Measurements from ENCODE around the gene PLXNA4. TPM values are rescaled to one million over a fixed set of nuclear protein-coding genes. Genes with fewer than 3 reads are reported as not detected.

PLXNA4 gene
- polyA plus RNA-seq, 3 donors from 2014 or later, result 0.53 to 1.3 (median 0.56) TPM

DNA sequence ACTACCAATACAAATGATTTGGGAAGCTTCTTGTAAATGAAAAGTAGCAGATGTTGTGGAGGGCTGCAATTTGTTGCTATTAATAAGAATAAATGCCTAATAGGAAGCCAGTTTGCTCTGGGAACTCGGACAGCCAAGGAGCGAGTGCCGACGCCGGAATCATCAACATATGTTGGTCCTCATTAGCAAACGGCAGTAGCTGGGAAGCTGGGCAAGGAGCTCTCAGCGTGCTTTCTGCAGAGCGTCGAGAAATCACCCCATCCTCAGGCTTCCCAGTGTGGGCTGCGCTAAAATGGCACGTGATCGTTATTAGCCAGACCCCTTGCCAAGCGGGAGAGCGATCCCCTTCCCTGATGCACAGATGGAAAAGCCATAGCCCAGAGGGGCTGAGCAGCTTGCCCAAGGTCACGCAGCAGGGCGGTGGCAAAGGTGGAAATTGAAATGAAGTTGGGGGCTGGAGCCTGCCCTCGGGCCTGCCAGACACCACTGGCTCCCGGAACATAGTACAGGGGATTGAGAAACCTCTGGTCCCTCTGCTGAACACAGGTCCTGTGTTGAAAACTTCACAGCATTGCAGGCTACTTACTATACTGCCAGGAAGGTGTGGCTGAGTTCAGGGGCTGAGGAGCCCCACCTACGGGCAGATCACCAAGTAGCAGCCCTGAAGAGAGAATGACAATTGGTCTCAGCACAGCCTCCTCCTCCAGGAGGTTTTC, 326.9 kb downstream of the PLXNA4 start:
- Mint-ChIP-seq H3K4me1 (no peaks in the 10 kb centered on the region), H3K9me3 (peaks cover 0 to 2% (median 0%) of the 10 kb centered on the region in 6 donors), H3K27me3 (ENCODE audit: low read depth in 3 of 3) (peaks cover 0 to 11% (median 9%) of the 10 kb centered on the region in 3 donors), H3K27ac (no peak overlapping the region), H3K36me3 (peaks cover 0 to 4% (median 0%) of the 10 kb centered on the region in 3 donors), H3K4me3 (no peak overlapping the region)
- DNase-seq, result no peak

DNA sequence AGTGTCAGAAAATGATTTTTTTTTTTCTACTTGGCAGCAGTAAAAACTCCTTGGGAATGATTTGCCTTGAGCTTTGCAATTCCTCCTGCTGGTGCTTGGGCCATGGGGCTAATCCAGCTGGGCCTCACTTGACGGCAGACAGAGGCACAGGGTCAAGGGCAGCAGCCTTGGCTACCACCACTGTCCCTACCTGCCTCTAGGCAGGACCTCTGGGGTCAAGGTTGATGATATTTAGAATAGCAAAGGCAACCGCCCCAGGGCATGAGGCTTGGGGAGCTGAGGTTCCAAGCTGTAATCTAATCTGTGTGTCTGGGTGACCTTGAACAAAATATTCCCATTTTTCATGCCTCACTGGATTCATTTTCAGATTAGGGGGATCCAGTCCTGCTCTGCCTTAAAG, 327.4 kb downstream of the PLXNA4 start:
- Mint-ChIP-seq H3K36me3 (peaks cover 0 to 4% (median 0%) of the 10 kb centered on the region in 3 donors), H3K4me3 (no peak overlapping the region), H3K27me3 (ENCODE audit: low read depth in 3 of 3) (peaks cover 0 to 11% (median 10%) of the 10 kb centered on the region in 3 donors)

DNA sequence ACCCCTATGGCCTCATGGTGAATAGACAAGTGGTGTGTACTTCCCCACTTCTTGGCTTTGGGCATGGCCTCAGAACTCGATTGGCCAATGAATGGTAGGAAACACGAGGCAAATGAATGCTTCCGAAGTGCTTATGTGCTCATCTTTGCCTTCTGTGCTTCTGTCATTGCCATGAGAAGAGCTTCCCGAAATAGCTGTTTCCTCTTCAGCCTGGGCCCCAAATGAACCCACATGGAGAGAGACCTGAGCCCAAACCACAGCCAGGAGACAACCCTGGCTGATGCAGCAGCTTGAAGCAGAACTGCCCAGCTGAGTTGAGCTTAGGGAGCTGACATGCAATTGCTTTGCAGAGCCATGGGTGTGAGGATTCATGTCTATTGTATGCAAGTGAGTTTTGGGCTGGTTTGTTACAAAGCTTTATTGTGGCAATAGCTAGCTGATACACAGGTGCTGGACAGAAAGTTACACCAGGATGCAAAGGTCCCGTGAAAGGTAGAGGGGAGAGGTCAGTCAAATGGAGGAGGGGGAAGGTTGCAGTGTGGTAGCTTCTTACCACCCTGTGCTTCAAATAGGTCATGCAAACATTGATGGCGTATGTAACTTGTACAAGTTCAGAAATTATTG, 328.2 kb downstream of the PLXNA4 start:
- no peak overlapping the region for H3K27ac Mint-ChIP-seq
- H3K4me3 Mint-ChIP-seq, result no peak overlapping the region
- no peak for DNase-seq

More for the DNA sequence above, 327.4 kb downstream of the PLXNA4 start:
- Mint-ChIP-seq H3K27ac (no peak overlapping the region), H3K4me1 (no peaks in the 10 kb centered on the region), H3K9me3 (peaks cover 0 to 2% (median 0%) of the 10 kb centered on the region in 6 donors)
- no peak for DNase-seq

DNA sequence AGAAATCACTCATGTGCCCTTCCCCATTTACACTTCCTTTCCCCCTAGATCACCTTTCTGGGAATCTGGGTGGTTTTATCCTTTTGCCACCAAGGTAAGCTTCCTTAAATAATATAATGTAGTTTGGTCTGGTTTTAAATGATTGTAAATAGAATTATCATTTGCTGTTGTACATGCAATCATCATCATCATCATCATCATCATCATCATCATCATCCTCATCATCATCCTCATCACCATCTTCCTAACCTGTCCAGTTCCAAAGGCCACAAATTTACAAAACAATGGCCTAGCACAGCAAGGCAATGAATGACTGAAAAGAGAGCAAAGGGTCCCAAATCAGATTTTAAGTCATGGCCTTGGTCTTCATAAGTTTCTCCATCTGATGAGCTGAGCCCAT, 329.7 kb downstream of the PLXNA4 start:
- Mint-ChIP-seq H3K36me3 (peaks cover 0 to 4% (median 0%) of the 10 kb centered on the region in 3 donors), H3K27me3 (ENCODE audit: low read depth in 3 of 3) (peaks cover 0 to 11% (median 10%) of the 10 kb centered on the region in 3 donors), H3K4me3 (no peak overlapping the region), H3K9me3 (peaks cover 0 to 2% (median 0%) of the 10 kb centered on the region in 6 donors), H3K27ac (no peak overlapping the region), H3K4me1 (no peaks in the 10 kb centered on the region)
- DNase-seq, result no peak

More for the DNA sequence above, 328.2 kb downstream of the PLXNA4 start:
- Mint-ChIP-seq H3K36me3 (peaks cover 0 to 4% (median 0%) of the 10 kb centered on the region in 3 donors), H3K4me1 (no peaks in the 10 kb centered on the region), H3K27me3 (ENCODE audit: low read depth in 3 of 3) (peaks cover 0 to 11% (median 10%) of the 10 kb centered on the region in 3 donors), H3K9me3 (peaks cover 0 to 2% (median 0%) of the 10 kb centered on the region in 6 donors)

GRCh38 chr7:132245539-132245938, 330.7 kb downstream of the PLXNA4 start:
- peaks cover 0 to 4% (median 0%) of the 10 kb centered on the region in 3 donors for H3K36me3 Mint-ChIP-seq
- H3K4me3 Mint-ChIP-seq, result no peak overlapping the region
- no peak for DNase-seq
- H3K4me1 Mint-ChIP-seq, result no peaks in the 10 kb centered on the region
- H3K27me3 Mint-ChIP-seq (ENCODE audit: low read depth in 3 of 3), result peaks cover 0 to 8% (median 7%) of the 10 kb centered on the region in 3 donors
- peaks cover 0 to 2% (median 0%) of the 10 kb centered on the region in 6 donors for H3K9me3 Mint-ChIP-seq
- no peak overlapping the region for H3K27ac Mint-ChIP-seq

GRCh38 chr7:132244903-132245480, 331.3 kb downstream of the PLXNA4 start:
- DNase-seq, result no peak
- no peak overlapping the region for H3K4me3 Mint-ChIP-seq
- H3K36me3 Mint-ChIP-seq, result peaks cover 0 to 4% (median 0%) of the 10 kb centered on the region in 3 donors
- H3K27me3 Mint-ChIP-seq (ENCODE audit: low read depth in 3 of 3), result peaks cover 0 to 8% (median 7%) of the 10 kb centered on the region in 3 donors
- peak overlapping the region in 1 of 6 donors; percentile 6 for H3K27ac Mint-ChIP-seq
- H3K4me1 Mint-ChIP-seq, result no peaks in the 10 kb centered on the region
- peaks cover 0 to 2% (median 0%) of the 10 kb centered on the region in 6 donors for H3K9me3 Mint-ChIP-seq

DNA sequence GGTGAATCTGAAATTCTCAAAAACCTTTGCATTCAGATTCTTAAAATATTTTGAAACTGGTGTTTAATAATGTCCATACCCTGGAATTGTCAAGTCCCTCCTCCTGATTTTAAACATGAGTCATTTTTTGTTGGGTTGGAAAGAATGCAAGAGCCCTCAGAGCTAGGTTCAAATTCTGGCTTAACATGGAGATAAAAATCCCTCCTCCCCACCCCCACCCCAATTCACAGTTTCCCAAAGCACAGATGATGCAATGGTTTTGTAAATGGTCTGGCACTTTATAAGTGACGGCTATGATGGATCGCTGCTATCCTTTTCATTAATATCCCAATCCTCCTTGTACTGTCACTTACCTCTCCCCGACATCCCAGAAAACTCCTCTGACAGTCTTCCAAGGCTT, 332.8 kb downstream of the PLXNA4 start:
- Mint-ChIP-seq H3K36me3 (peaks cover 0 to 4% (median 0%) of the 10 kb centered on the region in 3 donors), H3K27me3 (ENCODE audit: low read depth in 3 of 3) (peaks cover 1 to 9% (median 9%) of the 10 kb centered on the region in 3 donors), H3K9me3 (peaks cover 0 to 2% (median 0%) of the 10 kb centered on the region in 6 donors), H3K4me3 (no peak overlapping the region), H3K4me1 (no peaks in the 10 kb centered on the region), H3K27ac (no peak overlapping the region)
- DNase-seq, result no peak

DNA sequence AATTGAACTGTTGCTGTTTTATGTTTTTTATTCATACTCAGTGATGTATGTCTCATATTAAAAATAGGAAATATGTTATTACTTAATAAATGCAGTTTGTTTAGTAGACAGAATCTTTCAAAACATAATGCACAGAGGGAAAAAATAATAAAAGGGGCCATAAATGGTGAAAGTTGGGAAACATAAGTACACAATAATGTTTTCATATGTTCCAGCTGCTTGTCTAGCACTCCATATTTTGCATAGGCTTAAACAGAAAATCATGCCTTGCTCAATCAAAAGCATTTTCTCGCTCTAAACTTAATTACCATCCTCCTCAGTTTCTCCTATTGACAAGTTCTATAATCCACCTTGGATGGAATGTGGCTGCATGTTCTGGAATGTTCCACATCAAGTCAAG, 333.2 kb downstream of the PLXNA4 start:
- H3K27ac Mint-ChIP-seq, result no peak overlapping the region
- H3K9me3 Mint-ChIP-seq, result peaks cover 0 to 2% (median 0%) of the 10 kb centered on the region in 6 donors
- H3K4me1 Mint-ChIP-seq, result no peaks in the 10 kb centered on the region
- no peak overlapping the region for H3K4me3 Mint-ChIP-seq
- peaks cover 0 to 4% (median 0%) of the 10 kb centered on the region in 3 donors for H3K36me3 Mint-ChIP-seq
- peaks cover 2 to 12% (median 6%) of the 10 kb centered on the region in 3 donors for H3K27me3 Mint-ChIP-seq (ENCODE audit: low read depth in 3 of 3)
- DNase-seq, result no peak

- Mint-ChIP-seq H3K4me3 (no peak overlapping the region), H3K27ac (no peak overlapping the region), H3K27me3 (ENCODE audit: low read depth in 3 of 3) (peaks cover 2 to 12% (median 4%) of the 10 kb centered on the region in 3 donors), H3K4me1 (no peaks in the 10 kb centered on the region), H3K36me3 (peaks cover 0 to 4% (median 0%) of the 10 kb centered on the region in 3 donors), H3K9me3 (peaks cover 0 to 2% (median 0%) of the 10 kb centered on the region in 6 donors)
- DNase-seq, result no peak
Measured at GRCh38 chr7:132242192-132242812, 334.0 kb downstream of the PLXNA4 start.

DNA sequence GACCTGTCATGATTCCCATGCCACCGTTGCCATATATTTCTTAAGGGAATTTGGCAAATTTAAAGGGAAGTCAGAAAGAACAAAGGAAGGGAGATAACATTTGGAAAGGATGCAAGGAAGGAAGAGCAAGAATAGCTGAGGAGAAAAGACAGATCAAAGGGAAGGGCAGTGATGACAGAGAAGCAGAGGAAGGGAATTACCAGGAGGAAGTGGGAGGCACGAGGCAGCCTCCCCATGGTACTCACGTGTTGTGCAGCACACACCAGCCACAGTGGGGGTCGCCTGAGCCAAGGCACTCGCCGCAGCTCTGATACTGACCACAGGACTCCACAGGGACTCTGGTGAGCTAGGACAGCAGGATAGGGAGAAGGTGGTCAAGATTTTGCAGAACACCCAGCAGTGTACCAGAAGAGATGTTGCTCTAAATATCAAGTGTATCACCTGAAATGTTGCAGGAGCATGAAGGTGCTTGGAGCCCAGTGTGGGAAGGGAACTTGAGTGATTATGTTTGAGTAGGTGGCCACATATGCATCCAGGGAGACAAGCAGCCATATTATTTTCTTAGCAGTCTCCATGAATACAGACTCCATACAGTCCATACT, 335.3 kb downstream of the PLXNA4 start:
- no peak overlapping the region for H3K4me3 Mint-ChIP-seq

GRCh38 chr7:132240262-132240661, 336.0 kb downstream of the PLXNA4 start:
- no peak overlapping the region for H3K27ac Mint-ChIP-seq
- no peaks in the 10 kb centered on the region for H3K9me3 Mint-ChIP-seq
- DNase-seq, result no peak
- H3K27me3 Mint-ChIP-seq (ENCODE audit: low read depth in 3 of 3), result peaks cover 2 to 10% (median 2%) of the 10 kb centered on the region in 3 donors
- H3K36me3 Mint-ChIP-seq, result peaks cover 0 to 3% (median 0%) of the 10 kb centered on the region in 3 donors
- H3K4me3 Mint-ChIP-seq, result no peak overlapping the region
- H3K4me1 Mint-ChIP-seq, result no peaks in the 10 kb centered on the region

More for the DNA sequence above, 335.3 kb downstream of the PLXNA4 start:
- no peak for DNase-seq
- Mint-ChIP-seq H3K36me3 (peaks cover 0 to 3% (median 0%) of the 10 kb centered on the region in 3 donors), H3K9me3 (no peaks in the 10 kb centered on the region), H3K27ac (no peak overlapping the region), H3K27me3 (ENCODE audit: low read depth in 3 of 3) (peaks cover 2 to 10% (median 2%) of the 10 kb centered on the region in 3 donors), H3K4me1 (no peaks in the 10 kb centered on the region)

DNA sequence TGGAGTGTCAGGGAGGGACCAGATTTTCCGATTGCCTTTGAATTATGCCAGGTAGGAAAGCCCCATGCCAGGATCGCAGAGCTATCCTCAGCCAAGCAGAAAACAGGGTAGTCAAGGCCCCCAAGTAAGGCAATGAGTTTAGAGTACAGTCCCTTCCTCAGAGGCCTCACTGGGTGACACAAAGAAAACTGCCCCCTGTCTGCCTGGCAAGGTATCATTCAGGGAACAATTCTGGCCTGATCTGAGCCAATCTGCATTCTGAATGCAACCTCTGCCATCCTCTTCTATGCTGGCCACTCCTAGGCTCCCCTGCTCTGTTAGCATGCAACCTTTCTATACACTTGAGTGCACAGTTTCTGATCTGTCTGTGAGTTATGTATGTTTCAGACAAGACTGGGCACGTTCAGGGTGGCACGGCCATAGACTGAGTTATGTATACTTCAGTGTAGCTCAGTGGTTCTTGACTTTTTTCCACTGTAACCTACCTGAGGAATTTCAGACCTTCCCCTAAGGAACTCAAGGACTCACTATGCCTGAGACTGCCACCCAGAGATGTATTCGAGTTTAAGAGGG, 336.8 kb downstream of the PLXNA4 start:
- H3K4me1 Mint-ChIP-seq, result no peaks in the 10 kb centered on the region
- H3K36me3 Mint-ChIP-seq, result peaks cover 0 to 3% (median 0%) of the 10 kb centered on the region in 3 donors
- peaks cover 2 to 6% (median 2%) of the 10 kb centered on the region in 3 donors for H3K27me3 Mint-ChIP-seq (ENCODE audit: low read depth in 3 of 3)
- H3K9me3 Mint-ChIP-seq, result no peaks in the 10 kb centered on the region
- no peak overlapping the region for H3K27ac Mint-ChIP-seq
- no peak overlapping the region for H3K4me3 Mint-ChIP-seq
- no peak for DNase-seq

DNA sequence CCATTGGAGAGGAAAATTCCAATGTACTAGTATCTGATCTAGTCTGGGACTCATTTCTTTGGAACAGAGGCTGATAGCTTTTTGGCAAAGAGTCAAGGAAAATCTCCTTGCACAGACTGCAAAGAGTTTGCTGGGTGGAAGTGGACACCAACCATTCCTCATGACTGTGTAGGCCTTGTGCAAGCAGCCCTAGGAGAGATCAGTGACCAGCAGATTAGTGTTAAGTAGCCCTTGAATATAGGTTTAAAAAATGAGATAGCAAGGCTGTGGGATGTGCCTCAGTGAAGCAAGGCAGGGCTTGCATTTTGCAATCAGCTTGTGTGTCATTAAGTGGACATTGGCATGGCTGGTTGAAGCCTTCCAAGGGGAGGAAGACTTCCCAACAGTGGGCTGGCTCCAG, 341.6 kb downstream of the PLXNA4 start:
- DNase-seq, result no peak
- H3K4me1 Mint-ChIP-seq, result no peaks in the 10 kb centered on the region
- no peak overlapping the region for H3K4me3 Mint-ChIP-seq
- H3K36me3 Mint-ChIP-seq, result peaks cover 0 to 3% (median 0%) of the 10 kb centered on the region in 3 donors
- no peak overlapping the region for H3K27ac Mint-ChIP-seq
- H3K27me3 Mint-ChIP-seq (ENCODE audit: low read depth in 3 of 3), result peaks cover 2 to 6% (median 2%) of the 10 kb centered on the region in 3 donors
- H3K9me3 Mint-ChIP-seq, result no peaks in the 10 kb centered on the region

Measured in immature natural killer cell (primary cell).